Pulmonary artery endothelial cell (primary cell): ENCODE results near the gene CD58. TPM values are rescaled to one million over a fixed set of nuclear protein-coding genes. Genes with fewer than 3 reads are reported as not detected.
"Not testable (repeated sequence)": the region's sequence is repeated elsewhere in the genome, so short reads cannot be mapped to it uniquely, and the experiment has no call there.

ENCODE experiments used
- DNase-seq: peaks from one replicate; pipeline ENCODE4 v3.0.0-alpha.2; 2011; ENCODE audit warnings: low read depth, low spot score
- total RNA-seq: library from RNA; depleted of rRNA; stranded (reverse); fragments of >200 nt; gene quantifications from 2 replicates; pipeline ENCODE4 v1.2.3, GENCODE V29; 2014

Gene CD58
- 17.5 and 18.1 TPM in 2 replicates for total RNA-seq

GRCh38 chr1:116570358-116571214, at the start of gene CD58:
CD58 (minus strand) TSS chr1:116571026; CDS start chr1:116570972, 54 bp downstream.
- DNase-seq = no peak

DNA sequence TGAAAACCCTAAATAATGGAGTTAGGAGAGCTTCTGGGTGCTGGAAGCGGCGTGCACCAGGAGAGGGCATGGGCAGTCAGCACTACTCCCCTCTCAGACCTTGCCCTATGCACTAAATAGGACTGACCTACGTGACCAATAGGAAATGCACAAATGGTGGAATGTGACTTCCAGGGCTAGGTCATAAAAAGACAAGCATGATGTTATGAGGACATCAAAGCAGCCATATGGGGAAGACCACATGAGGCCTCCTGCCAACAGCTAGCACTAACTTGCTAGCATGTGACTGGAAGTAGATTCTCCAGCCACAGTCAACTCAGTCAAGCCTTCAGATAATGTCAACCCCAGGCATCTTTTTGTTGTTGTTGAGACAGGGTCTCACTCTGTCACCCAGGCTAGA, 49.6 kb upstream of the CD58 start:
- DNase-seq = not testable (repeated sequence)

GRCh38 chr1:116619106-116619505, 48.3 kb upstream of the CD58 start:
- not testable (repeated sequence) for DNase-seq

DNA sequence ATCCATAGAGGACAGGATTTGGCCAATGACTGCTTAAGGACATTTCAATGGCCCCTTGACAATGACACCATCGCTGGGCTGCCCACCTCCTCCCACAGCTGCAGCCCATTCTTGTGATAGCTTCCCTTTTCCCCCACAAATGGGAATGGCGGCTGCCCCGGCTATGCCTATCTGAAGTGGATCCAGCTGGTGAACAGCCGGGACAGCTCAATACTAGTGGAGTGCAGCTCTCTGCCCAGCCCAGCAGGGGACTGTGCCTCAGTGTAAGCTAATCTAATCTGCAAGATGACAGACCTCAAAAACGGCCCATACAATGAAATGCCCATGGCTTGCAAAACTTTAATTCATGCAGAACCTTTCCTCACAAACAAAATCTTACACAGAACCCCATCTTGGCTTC, 47.0 kb upstream of the CD58 start:
- DNase-seq = not testable (repeated sequence)

- DNase-seq = not testable (repeated sequence)
Measured at GRCh38 chr1:116613825-116614224, 43.0 kb upstream of the CD58 start.

DNA sequence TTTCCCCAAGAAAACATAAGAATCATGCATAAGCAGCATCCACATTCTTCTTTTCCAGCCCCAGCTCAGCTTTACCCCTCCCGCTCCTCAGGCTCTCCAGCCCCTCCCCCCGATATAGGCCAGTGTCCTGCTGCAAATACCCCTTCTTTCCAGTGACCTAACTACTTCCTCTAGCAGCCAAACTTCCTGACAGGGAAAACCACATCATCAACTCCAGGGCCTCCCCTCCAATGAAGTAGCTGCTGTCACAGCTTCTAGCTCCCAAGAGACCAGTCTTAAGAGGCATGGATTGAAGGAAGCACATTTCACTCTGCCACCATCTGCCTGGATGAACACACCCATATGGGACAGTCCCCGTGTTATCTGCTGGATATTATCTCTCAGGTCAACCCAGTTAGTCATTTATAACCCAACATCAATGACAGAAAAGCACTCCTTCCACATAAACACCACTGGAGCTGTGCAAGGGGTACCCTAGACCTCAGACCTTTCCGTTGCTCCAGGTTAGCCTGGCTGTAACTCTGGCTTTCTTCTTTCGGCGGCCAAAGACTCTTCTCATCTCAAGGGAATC, 39.1 kb upstream of the CD58 start:
- not testable (repeated sequence) for DNase-seq

- DNase-seq = not testable (repeated sequence)
Measured at GRCh38 chr1:116608841-116609240, 38.0 kb upstream of the CD58 start.

DNA sequence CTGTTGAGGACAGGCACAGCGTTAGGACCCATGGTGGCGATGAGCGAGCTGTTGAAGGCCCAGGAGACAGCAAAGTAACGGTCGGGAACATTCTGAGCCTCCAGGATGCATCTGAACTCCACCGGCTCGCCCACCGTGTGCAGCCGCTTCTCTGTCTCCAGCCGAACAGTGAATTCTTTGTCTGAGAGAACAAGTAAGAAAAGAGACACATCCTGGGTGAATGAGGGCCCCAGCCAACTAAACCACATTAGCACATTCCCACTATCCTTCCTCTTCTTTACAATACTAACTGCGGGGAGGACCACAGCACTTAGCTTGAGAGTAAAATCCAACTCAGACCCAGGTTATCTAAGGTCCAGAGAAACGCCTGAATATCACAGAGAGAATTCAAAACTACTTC, 37.3 kb upstream of the CD58 start:
- DNase-seq = not testable (repeated sequence)

DNA sequence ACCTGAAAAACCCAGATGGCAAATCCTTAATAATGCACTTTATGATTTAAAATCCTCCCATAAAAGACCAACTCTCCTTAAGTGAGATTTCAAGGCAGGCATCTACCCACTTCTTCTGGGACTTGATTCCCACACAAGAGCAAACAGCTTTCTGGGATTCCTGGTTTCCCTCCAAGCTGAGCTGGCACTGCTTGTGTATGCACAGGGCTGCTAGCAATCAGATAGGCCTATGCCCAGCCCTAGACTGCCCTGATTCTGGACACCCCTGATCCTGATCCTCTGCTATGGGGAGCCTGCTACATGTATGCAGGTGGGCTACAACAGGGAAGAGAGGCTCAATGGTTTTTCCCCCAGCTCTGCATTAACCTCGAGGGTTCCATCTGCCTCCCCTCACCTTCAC, 36.6 kb upstream of the CD58 start:
- DNase-seq = not testable (repeated sequence)

DNA sequence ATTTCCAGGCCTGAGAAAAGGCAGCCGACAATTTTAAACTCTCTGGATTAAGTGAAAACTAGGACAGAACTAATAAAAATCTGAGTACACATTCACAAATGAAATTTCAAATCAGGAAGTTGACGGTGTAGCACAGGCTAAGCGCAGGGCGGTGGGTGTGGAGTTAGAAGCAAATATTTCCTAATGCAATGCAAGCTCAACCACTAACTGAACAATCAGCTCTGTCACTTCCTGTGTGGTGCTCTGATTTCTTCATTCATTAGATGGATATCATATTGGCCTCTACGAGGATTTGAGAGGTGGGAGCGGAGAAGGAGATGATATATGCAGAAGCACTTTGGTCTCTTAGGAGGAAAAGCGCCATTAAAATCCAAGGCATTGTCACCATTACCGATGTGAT, 35.2 kb upstream of the CD58 start:
- not testable (repeated sequence) for DNase-seq

- no peak for DNase-seq
Measured at GRCh38 chr1:116605315-116605714, 34.5 kb upstream of the CD58 start.

DNA sequence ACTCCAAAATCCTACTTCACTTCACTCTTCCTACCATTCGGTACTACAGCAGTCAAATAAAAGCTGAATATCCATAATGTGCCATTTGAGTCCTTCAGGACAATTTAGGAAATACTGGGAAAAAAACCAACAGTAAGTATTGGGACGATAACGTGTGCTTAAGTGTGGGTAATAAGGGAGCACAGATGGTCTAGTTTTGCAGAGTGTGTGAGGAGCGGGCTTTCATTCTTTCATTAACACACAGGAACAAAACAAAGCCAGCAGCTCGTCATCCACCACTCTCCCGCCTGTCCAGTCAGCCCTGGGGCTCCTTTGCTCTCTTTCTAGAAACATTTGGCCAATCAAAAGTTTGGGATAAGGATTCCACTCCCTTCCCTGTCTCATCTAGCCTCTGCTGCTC, 33.6 kb upstream of the CD58 start:
- DNase-seq = not testable (repeated sequence)

DNA sequence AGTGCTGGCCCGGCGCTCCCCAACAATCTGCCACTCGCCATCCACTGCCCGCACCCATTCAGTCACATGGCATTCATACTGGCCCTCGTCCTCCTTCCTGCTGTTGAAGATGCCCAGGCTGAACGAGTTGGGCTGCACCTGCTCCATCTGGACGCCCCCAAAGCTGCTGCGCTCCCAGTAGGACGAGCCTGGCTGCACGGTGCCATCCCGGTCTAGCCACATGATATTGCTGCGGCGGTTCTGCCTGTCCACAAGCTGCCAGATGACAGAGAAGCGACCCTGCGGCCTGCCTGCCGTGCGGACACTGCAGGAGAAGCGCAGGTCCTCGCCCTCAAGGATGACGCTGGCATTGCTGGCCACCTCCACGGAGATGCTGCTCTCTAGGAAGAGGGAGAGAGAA, 32.8 kb upstream of the CD58 start:
- DNase-seq = not testable (repeated sequence)

DNA sequence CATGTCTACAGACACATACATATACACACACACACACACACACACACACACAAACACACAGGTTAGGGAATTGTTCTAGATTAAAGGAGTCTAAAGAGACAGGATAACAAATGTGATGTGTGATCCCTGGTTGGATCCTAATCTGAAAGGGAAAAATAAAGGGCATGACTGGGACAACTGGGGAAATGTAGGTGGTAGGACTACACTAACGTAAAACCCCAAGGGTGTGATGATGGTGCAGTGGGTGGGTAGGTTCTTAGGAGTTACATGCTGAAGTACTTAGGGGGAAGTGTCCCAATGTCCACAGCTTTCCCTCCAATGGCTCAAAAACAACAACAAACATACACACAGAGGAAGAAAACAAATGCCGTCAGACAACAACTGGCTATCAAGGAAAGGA, 28.5 kb upstream of the CD58 start:
- DNase-seq = not testable (repeated sequence)

DNA sequence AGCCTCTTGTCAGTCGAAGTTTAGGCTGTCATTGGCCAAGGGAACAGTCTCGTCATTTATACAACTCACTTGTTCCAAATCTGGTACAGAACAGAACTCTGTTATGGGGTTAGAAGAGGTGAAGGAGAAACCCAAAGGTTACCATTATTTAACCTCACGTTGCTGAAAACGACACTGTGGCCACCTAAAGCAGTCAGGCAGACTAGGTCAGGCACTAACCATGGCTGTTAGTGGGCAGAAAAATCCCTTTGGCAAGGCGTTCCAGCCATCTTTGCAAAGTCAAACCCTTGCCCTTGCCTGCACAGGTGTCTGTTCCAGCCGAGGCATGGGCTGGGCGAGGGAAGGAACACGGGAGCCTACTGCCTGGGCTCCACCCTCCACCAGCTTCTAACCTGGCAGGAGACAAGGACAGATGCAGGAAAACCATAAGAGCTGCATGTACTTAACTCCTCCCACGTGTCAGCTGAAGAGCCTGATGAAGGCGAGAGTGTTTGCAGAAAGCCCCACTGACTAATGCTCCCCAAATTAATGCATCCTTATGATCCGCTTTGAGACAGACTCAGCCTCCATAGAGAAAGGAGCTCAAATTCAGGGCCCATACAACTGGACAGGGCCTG, 27.7 kb upstream of the CD58 start:
- DNase-seq = not testable (repeated sequence)

DNA sequence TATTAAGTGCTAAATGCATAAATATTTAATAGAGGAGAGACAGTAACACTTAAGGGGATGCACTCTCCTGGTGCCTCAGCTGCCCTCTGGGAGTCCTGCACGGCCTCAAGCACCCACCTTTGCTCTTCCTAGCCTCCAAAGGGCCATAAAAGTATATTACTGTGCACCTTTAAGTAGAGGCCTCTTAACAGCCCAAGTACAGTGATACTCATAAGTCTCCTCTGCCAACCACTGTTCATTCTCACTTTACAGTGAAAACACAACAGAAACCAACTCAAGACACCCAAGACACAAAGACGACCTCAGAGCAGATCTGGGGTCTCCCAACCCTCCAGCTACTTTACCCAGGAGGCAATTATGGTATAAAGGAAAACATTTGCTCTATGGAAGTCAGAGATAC, 26.6 kb upstream of the CD58 start:
- DNase-seq = not testable (repeated sequence)

- DNase-seq = not testable (repeated sequence)
Measured at GRCh38 chr1:116596742-116597307, 26.0 kb upstream of the CD58 start.

- DNase-seq = not testable (repeated sequence)
Measured at GRCh38 chr1:116595946-116596741, 25.3 kb upstream of the CD58 start.

DNA sequence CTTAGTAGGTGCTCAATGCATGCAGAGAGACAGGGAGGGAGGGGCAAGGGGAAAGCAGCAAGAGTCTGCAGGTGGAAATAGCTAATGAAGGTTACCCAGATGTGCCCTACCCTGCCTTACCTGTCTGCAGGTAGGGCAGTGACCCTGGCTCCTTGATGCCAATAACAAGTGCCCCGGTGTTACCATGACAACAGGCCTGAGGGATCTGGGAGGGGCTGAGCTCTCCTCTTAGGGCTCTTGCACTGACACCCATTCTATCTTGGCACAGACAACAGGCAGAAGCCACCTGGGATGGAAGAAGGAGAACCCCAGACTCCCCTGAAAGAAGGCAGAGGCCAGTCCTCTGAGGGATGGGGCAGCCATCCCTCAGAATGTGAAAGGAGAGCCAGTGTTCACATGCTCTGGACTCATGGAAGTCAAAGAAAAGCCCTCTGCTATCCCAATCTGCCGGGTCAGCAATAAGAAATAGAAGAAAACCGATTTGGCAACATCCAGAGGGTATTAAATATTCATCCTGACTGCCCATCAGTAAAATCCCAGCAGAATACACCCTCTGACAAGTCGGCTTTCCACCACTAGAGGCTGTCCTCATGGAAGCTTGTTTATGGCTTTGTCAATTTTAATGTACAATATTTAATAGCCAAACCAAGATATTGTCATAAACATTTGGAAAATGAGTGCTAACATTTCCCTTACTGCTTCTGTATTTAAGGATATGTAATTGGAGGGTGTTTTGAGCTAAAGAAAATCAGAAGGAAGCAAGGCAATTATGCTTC, 24.4 kb upstream of the CD58 start:
- not testable (repeated sequence) for DNase-seq

DNA sequence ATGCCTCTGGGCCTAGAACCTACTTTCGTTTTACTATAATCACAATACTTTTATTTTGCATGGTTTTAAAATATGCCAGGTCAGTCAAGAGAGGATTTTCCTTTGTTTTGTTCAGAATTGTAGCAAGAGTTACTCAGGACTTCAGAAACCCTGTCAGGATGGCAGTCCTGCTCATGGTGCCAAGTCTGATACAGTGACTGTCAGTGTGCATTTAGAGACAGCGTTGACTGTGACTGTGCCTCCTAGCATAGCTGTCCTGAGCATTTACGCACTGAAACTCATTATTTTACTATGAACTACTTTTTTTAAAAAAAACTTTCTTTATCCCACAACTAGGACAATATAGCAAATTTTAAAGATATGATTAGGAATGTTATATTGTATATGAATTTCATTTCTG, 23.2 kb upstream of the CD58 start:
- DNase-seq = not testable (repeated sequence)
